ENCODE measurements around the gene SLC7A5. TPM values are rescaled to one million over a fixed set of nuclear protein-coding genes. Genes with fewer than 3 reads are reported as not detected.
"Not testable (repeated sequence)": the region's sequence is repeated elsewhere in the genome, so short reads cannot be mapped to it uniquely, and the experiment has no call there.

The SLC7A5 gene
- total RNA-seq, 1 donor from 2014 or later = 7.6 TPM

- no peak for DNase-seq (ENCODE audit: low spot score in 2 of 2)
- H3K27me3 ChIP-seq = no peaks in the 10 kb centered on the region
- no peaks in the 10 kb centered on the region for H3K36me3 ChIP-seq
- H3K27ac ChIP-seq = no peak overlapping the region
- no peaks in the 10 kb centered on the region for H3K9me3 ChIP-seq
- no peaks in the 10 kb centered on the region for H3K4me1 ChIP-seq
- no peak overlapping the region for H3K4me3 ChIP-seq
- TF ChIP-seq CTCF (IDR thresholded peaks at IDR 0.05) = no peak
- intact Hi-C loops (cut with DNase I) = no loop called here
These were observed 74.7 kb downstream of the SLC7A5 start for GRCh38 chr16:87794485-87795078.

GRCh38 chr16:87792205-87792565 is 77.1 kb downstream of the SLC7A5 start:
- Histone ChIP-seq H3K27me3 (no peaks in the 10 kb centered on the region), H3K27ac (no peak overlapping the region)

GRCh38 chr16:87791295-87792204 is 77.8 kb downstream of the SLC7A5 start:
- Histone ChIP-seq H3K27ac (no peak overlapping the region), H3K4me3 (no peak overlapping the region)
- intact Hi-C loops (cut with DNase I) = no loop called here

More at GRCh38 chr16:87792205-87792565, 77.1 kb downstream of the SLC7A5 start:
- TF ChIP-seq CTCF (IDR thresholded peaks at IDR 0.05) = no peak
- no peak for DNase-seq (ENCODE audit: low spot score in 2 of 2)
- Histone ChIP-seq H3K4me1 (no peaks in the 10 kb centered on the region), H3K36me3 (no peaks in the 10 kb centered on the region), H3K4me3 (no peak overlapping the region), H3K9me3 (no peaks in the 10 kb centered on the region)
- intact Hi-C loops (cut with DNase I) = no loop called here

GRCh38 chr16:87790292-87791100 is 78.8 kb downstream of the SLC7A5 start:
- Histone ChIP-seq H3K4me1 (no peaks in the 10 kb centered on the region), H3K9me3 (no peaks in the 10 kb centered on the region), H3K4me3 (no peak overlapping the region), H3K27ac (no peak overlapping the region), H3K27me3 (no peaks in the 10 kb centered on the region), H3K36me3 (no peaks in the 10 kb centered on the region)
- no peak for TF ChIP-seq CTCF (IDR thresholded peaks at IDR 0.05)
- intact Hi-C loops (cut with DNase I) = no loop called here
- no peak for DNase-seq (ENCODE audit: low spot score in 2 of 2)

More at GRCh38 chr16:87791295-87792204, 77.8 kb downstream of the SLC7A5 start:
- no peaks in the 10 kb centered on the region for H3K27me3 ChIP-seq
- DNase-seq (ENCODE audit: low spot score in 2 of 2) = no peak
- H3K4me1 ChIP-seq = no peaks in the 10 kb centered on the region
- TF ChIP-seq CTCF (IDR thresholded peaks at IDR 0.05) = no peak
- H3K9me3 ChIP-seq = no peaks in the 10 kb centered on the region
- no peaks in the 10 kb centered on the region for H3K36me3 ChIP-seq

GRCh38 chr16:87789437-87790291 is 79.6 kb downstream of the SLC7A5 start:
- Histone ChIP-seq H3K27ac (no peak overlapping the region), H3K4me1 (no peaks in the 10 kb centered on the region), H3K9me3 (no peaks in the 10 kb centered on the region), H3K36me3 (no peaks in the 10 kb centered on the region), H3K4me3 (no peak overlapping the region), H3K27me3 (no peaks in the 10 kb centered on the region)
- no peak for TF ChIP-seq CTCF (IDR thresholded peaks at IDR 0.05)
- DNase-seq (ENCODE audit: low spot score in 2 of 2) = no peak
- intact Hi-C loops (cut with DNase I) = no loop called here

GRCh38 chr16:87788730-87789436 is 80.4 kb downstream of the SLC7A5 start:
- H3K4me1 ChIP-seq; H3K27me3 ChIP-seq; H3K36me3 ChIP-seq; H3K9me3 ChIP-seq; DNase-seq (ENCODE audit: low spot score in 2 of 2); H3K27ac ChIP-seq; H3K4me3 ChIP-seq; intact Hi-C loops (cut with DNase I): not testable (repeated sequence)

GRCh38 chr16:87787451-87788091 is 81.7 kb downstream of the SLC7A5 start:
- H3K36me3 ChIP-seq; H3K27ac ChIP-seq; H3K4me3 ChIP-seq; H3K4me1 ChIP-seq; H3K9me3 ChIP-seq; H3K27me3 ChIP-seq; intact Hi-C loops (cut with DNase I); DNase-seq (ENCODE audit: low spot score in 2 of 2): not testable (repeated sequence)
